Measurements from ENCODE around the gene ALOXE3. TPM values are rescaled to one million over a fixed set of nuclear protein-coding genes. Genes with fewer than 3 reads are reported as not detected.

Gene ALOXE3
- total and polyA plus RNA-seq, 4 donors: not detected

DNA sequence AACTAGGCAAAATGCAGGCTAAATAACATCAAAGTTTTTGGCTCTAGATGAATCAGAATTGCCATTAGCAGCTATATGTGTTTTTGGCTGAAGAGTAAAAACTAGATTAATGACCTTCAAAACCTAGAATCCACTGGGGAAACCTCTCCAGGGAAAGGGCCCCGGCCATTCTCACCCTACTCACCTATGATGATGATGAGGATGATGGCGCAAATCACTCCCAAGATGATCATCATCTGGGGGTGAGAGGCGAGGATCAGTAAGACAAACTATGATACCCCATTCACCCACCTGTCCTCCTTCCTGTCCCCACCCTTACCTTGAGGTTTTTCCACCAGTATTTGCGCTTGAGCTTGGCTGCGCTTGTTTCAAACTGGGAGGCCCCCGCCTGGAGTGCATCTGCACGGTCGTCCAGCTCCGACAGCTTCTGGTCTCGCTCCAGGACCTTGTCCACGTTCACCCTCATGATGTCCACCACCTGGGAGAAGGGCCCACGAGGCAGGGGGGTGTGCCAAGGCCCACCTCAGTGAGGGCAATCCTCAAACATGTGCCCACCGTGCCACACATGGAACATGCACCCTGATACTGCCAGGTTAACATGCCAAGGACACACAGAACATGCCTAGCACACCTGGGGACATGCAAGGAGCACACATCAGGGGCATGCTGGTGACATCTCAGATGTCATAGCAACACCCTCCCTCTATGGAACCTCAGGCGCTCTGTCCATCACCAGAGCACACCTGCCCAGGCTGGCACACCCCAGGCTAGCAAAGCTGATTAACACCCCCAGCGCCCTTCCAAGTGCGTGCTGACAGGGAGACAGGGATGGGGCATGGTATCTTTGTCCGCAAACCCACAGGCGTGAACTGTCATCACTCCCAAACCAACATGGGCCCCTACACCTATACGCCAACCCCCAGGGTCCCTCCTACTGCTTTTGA, 43.2 kb upstream of the ALOXE3 start:
- peak in 1 of 2 donors; percentile 64 for DNase-seq
- intact Hi-C loops (cut with DNase I): loop anchor here in 1 of 2 donors (5.0 kb wide), 1 partner anchor 39 kb away; the partner anchor contains the start of gene HES7
- Histone ChIP-seq H3K4me1 (ENCODE audit: control insufficient read depth in 1 of 2, insufficient read depth in 2 of 2, low read length in 2 of 2) (no peaks in the 10 kb centered on the region), H3K27me3 (ENCODE audit: control insufficient read depth in 1 of 2, insufficient read depth in 2 of 2, low read length in 1 of 2) (no peaks in the 10 kb centered on the region), H3K27ac (ENCODE audit: low read depth in 1 of 2, low read length in 2 of 2) (peak overlapping the region in 1 of 2 donors; percentile 89), H3K4me3 (ENCODE audit: low read length in 2 of 2) (peak overlapping the region; percentile 66 to 95), H3K36me3 (ENCODE audit: control insufficient read depth in 1 of 2, insufficient read depth in 2 of 2, low read length in 1 of 2) (no peaks in the 10 kb centered on the region), H3K9me3 (ENCODE audit: control insufficient read depth, low read length) (no peaks in the 10 kb centered on the region)
- 37 to 43% methylated on average over 19 of the region's 19 CpGs for WGBS, 2 donors
- no peak for ATAC-seq (ENCODE audit: low FRiP score)

GRCh38 chr17:8160741-8161221, 42.5 kb upstream of the ALOXE3 start:
- H3K27me3 ChIP-seq (ENCODE audit: control insufficient read depth in 1 of 2, insufficient read depth in 2 of 2, low read length in 1 of 2): no peaks in the 10 kb centered on the region
- H3K9me3 ChIP-seq (ENCODE audit: control insufficient read depth, low read length): no peaks in the 10 kb centered on the region
- no peak overlapping the region for H3K27ac ChIP-seq (ENCODE audit: low read depth in 1 of 2, low read length in 2 of 2)
- DNase-seq (peak in 1 of 2 donors; percentile 64), ATAC-seq (ENCODE audit: low FRiP score) (no peak)
- H3K4me1 ChIP-seq (ENCODE audit: control insufficient read depth in 1 of 2, insufficient read depth in 2 of 2, low read length in 2 of 2): no peaks in the 10 kb centered on the region
- H3K4me3 ChIP-seq (ENCODE audit: low read length in 2 of 2): no peak overlapping the region
- 43 to 47% methylated on average over 5 of the region's 5 CpGs for WGBS, 2 donors
- intact Hi-C loops (cut with DNase I): loop anchor here in 1 of 2 donors (5.0 kb wide), 1 partner anchor 38 kb away; the partner anchor contains the start of gene HES7
- no peaks in the 10 kb centered on the region for H3K36me3 ChIP-seq (ENCODE audit: control insufficient read depth in 1 of 2, insufficient read depth in 2 of 2, low read length in 1 of 2)

DNA sequence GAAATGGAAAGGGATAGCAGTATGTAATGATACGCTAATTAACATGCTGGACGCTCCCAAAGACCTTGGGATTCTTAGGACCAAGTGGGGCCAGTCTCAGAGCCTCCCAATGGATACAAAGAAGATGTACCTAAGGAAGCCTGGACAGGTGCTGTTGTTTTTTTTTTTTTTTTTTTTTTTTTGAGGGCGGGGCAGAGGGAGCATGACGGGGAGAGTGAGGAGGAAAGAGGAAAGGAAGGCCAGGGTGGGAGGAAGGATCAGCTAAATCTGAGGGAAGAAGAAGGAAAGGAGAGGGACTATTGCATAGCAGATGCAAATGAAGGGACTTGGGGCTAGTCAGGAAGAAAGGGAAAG, 41.9 kb upstream of the ALOXE3 start:
- Histone ChIP-seq H3K4me3 (ENCODE audit: low read length in 2 of 2) (no peak overlapping the region), H3K27ac (ENCODE audit: low read depth in 1 of 2, low read length in 2 of 2) (no peak overlapping the region), H3K36me3 (ENCODE audit: control insufficient read depth in 1 of 2, insufficient read depth in 2 of 2, low read length in 1 of 2) (no peaks in the 10 kb centered on the region), H3K4me1 (ENCODE audit: control insufficient read depth in 1 of 2, insufficient read depth in 2 of 2, low read length in 2 of 2) (no peaks in the 10 kb centered on the region), H3K27me3 (ENCODE audit: control insufficient read depth in 1 of 2, insufficient read depth in 2 of 2, low read length in 1 of 2) (no peaks in the 10 kb centered on the region), H3K9me3 (ENCODE audit: control insufficient read depth, low read length) (no peaks in the 10 kb centered on the region)
- no peak for ATAC-seq (ENCODE audit: low FRiP score)
- WGBS, 2 donors: 39 to 54% methylated on average over 3 to 4 of the region's 4 CpGs
- intact Hi-C loops (cut with DNase I): loop anchor here in 1 of 2 donors (5.0 kb wide), 1 partner anchor 38 kb away; the partner anchor contains the start of gene HES7
- no peak for DNase-seq

- intact Hi-C loops (cut with DNase I): loop anchor here in 1 of 2 donors (2.0 to 10.0 kb wide), 3 partner anchors 21 to 475 kb away; partner anchors contain the start of genes HES7, TP53 and WRAP53
- Histone ChIP-seq H3K27ac (ENCODE audit: low read depth in 1 of 2, low read length in 2 of 2) (no peak overlapping the region), H3K27me3 (ENCODE audit: control insufficient read depth in 1 of 2, insufficient read depth in 2 of 2, low read length in 1 of 2) (no peaks in the 10 kb centered on the region), H3K4me1 (ENCODE audit: control insufficient read depth in 1 of 2, insufficient read depth in 2 of 2, low read length in 2 of 2) (no peaks in the 10 kb centered on the region), H3K4me3 (ENCODE audit: low read length in 2 of 2) (no peak overlapping the region), H3K36me3 (ENCODE audit: control insufficient read depth in 1 of 2, insufficient read depth in 2 of 2, low read length in 1 of 2) (no peaks in the 10 kb centered on the region), H3K9me3 (ENCODE audit: control insufficient read depth, low read length) (no peaks in the 10 kb centered on the region)
- ATAC-seq (ENCODE audit: low FRiP score) (no peak), DNase-seq (peak; percentile 27 to 44)
- WGBS, 2 donors: 62 to 71% methylated on average over 4 of the region's 4 CpGs
These were observed 41.3 kb upstream of the ALOXE3 start for GRCh38 chr17:8159459-8160223.

- no peak overlapping the region for H3K4me3 ChIP-seq (ENCODE audit: low read length in 2 of 2)
- no peaks in the 10 kb centered on the region for H3K27me3 ChIP-seq (ENCODE audit: control insufficient read depth in 1 of 2, insufficient read depth in 2 of 2, low read length in 1 of 2)
- no peaks in the 10 kb centered on the region for H3K36me3 ChIP-seq (ENCODE audit: control insufficient read depth in 1 of 2, insufficient read depth in 2 of 2, low read length in 1 of 2)
- WGBS, 2 donors: 55 to 62% methylated on average over 3 of the region's 3 CpGs
- H3K4me1 ChIP-seq (ENCODE audit: control insufficient read depth in 1 of 2, insufficient read depth in 2 of 2, low read length in 2 of 2): no peaks in the 10 kb centered on the region
- H3K27ac ChIP-seq (ENCODE audit: low read depth in 1 of 2, low read length in 2 of 2): no peak overlapping the region
- no peak for DNase-seq
- ATAC-seq (ENCODE audit: low FRiP score): no peak
- H3K9me3 ChIP-seq (ENCODE audit: control insufficient read depth, low read length): no peaks in the 10 kb centered on the region
- intact Hi-C loops (cut with DNase I): loop anchor here in 1 of 2 donors (2.0 to 10.0 kb wide), 2 partner anchors 20 to 474 kb away; partner anchors contain the start of genes TP53 and WRAP53
These were observed 40.7 kb upstream of the ALOXE3 start for GRCh38 chr17:8159032-8159400.

GRCh38 chr17:8158267-8159031, 40.1 kb upstream of the ALOXE3 start:
- H3K27ac ChIP-seq (ENCODE audit: low read depth in 1 of 2, low read length in 2 of 2): peak overlapping the region in 1 of 2 donors; percentile 83
- H3K4me3 ChIP-seq (ENCODE audit: low read length in 2 of 2): no peak overlapping the region
- no peaks in the 10 kb centered on the region for H3K9me3 ChIP-seq (ENCODE audit: control insufficient read depth, low read length)
- DNase-seq (peak; percentile 95 to 96), ATAC-seq (ENCODE audit: low FRiP score) (no peak)
- H3K27me3 ChIP-seq (ENCODE audit: control insufficient read depth in 1 of 2, insufficient read depth in 2 of 2, low read length in 1 of 2): no peaks in the 10 kb centered on the region
- no peaks in the 10 kb centered on the region for H3K36me3 ChIP-seq (ENCODE audit: control insufficient read depth in 1 of 2, insufficient read depth in 2 of 2, low read length in 1 of 2)
- H3K4me1 ChIP-seq (ENCODE audit: control insufficient read depth in 1 of 2, insufficient read depth in 2 of 2, low read length in 2 of 2): no peaks in the 10 kb centered on the region
- intact Hi-C loops (cut with DNase I): loop anchor here in 1 of 2 donors (2.0 to 10.0 kb wide), 2 partner anchors 20 to 474 kb away; partner anchors contain the start of genes TP53 and WRAP53
- 41 to 48% methylated on average over 20 of the region's 20 CpGs for WGBS, 2 donors

- Histone ChIP-seq H3K27me3 (ENCODE audit: control insufficient read depth in 1 of 2, insufficient read depth in 2 of 2, low read length in 1 of 2) (no peaks in the 10 kb centered on the region), H3K36me3 (ENCODE audit: control insufficient read depth in 1 of 2, insufficient read depth in 2 of 2, low read length in 1 of 2) (no peaks in the 10 kb centered on the region), H3K27ac (ENCODE audit: low read depth in 1 of 2, low read length in 2 of 2) (peak overlapping the region; percentile 99), H3K4me3 (ENCODE audit: low read length in 2 of 2) (peak overlapping the region; percentile 78 to 81), H3K9me3 (ENCODE audit: control insufficient read depth, low read length) (no peaks in the 10 kb centered on the region), H3K4me1 (ENCODE audit: control insufficient read depth in 1 of 2, insufficient read depth in 2 of 2, low read length in 2 of 2) (no peaks in the 10 kb centered on the region)
- DNase-seq: peak; percentile 100
- intact Hi-C loops (cut with DNase I): loop anchor here in 1 of 2 donors (10.0 kb wide), 1 partner anchor 472 kb away; the partner anchor contains the start of genes TP53 and WRAP53
- 1% methylated on average over 58 to 59 of the region's 59 CpGs for WGBS, 2 donors
- peak; percentile 83 for ATAC-seq (ENCODE audit: low FRiP score)
These were observed 38.1 kb upstream of the ALOXE3 start for GRCh38 chr17:8156246-8156992.
